ENCODE results near the gene ANXA5. TPM values are rescaled to one million over a fixed set of nuclear protein-coding genes. Genes with fewer than 3 reads are reported as not detected.

The ANXA5 gene
- polyA plus RNA-seq, 1 of the 3 experiments (the other 2 are of a cell fraction) = 379 TPM

GRCh38 chr4:121684561-121684960 lies 12.2 kb downstream of the ANXA5 start:
- Histone ChIP-seq H3K36me3 (replicated peaks in 1 of 2; ENCODE audit: control insufficient read depth in 1 of 2, insufficient read depth in 2 of 2, low read length in 1 of 2) (peaks cover 89 to 96% of the 10 kb centered on the region in 2 experiments), H3K9me3 (no peaks in the 10 kb centered on the region), H3K9ac (no peak overlapping the region), H2AFZ (ENCODE audit: low read depth) (no peak overlapping the region), H3K4me1 (ENCODE audit: control insufficient read depth in 1 of 2, insufficient read depth in 2 of 2, low read depth in 1 of 2, low read length in 1 of 2) (peaks cover 0 to 12% of the 10 kb centered on the region in 2 experiments; a peak in 2 of 4 replicates), H3K79me2 (ENCODE audit: insufficient read depth) (peaks cover 87% of the 10 kb centered on the region), H3K27me3 (ENCODE audit: insufficient read depth) (no peaks in the 10 kb centered on the region), H3K4me2 (no peak overlapping the region), H3F3A (replicated peaks; ENCODE audit: insufficient read depth) (peaks cover 19% of the 10 kb centered on the region), H4K20me1 (ENCODE audit: insufficient read depth) (peaks cover 47% of the 10 kb centered on the region), H3K27ac (ENCODE audit: low read depth in 2 of 2, low read length in 1 of 2) (no peak overlapping the region), H3K4me3 (ENCODE audit: low read depth in 2 of 2, low read length in 1 of 2) (no peak overlapping the region), H3K9me2 (peaks cover 4% of the 10 kb centered on the region; the same call in 1 of the 2 replicates)
- WGBS (ENCODE audit: low lambda C conversion rate) = 94% methylated on average over 8 of the region's 8 CpGs
- ChIA-PET POLR2A (no interaction called here), CTCF (interaction anchor here (1.1 kb wide), 1 partner anchor 31 kb away, joined by 3 read pairs; no protein-coding TSS in a partner anchor)
- DNase-seq = no peak
- TF ChIP-seq ZBTB33 (IDR thresholded peaks at IDR 0.05; ENCODE audit: borderline replicate concordance, low read depth) = no peak
- no peak for TF ChIP-seq FOXM1 (IDR thresholded peaks at IDR 0.05; ENCODE audit: low read depth)
- no peak for TF ChIP-seq RAD21 (IDR thresholded peaks at IDR 0.05; ENCODE audit: low read length)
- TF ChIP-seq JUND (IDR thresholded peaks at IDR 0.05) = no peak
- no peak for TF ChIP-seq MAX (IDR thresholded peaks at IDR 0.05; ENCODE audit: low read depth)
- no peak for TF ChIP-seq PBX3 (IDR thresholded peaks at IDR 0.05)
- no peak for TF ChIP-seq REST (IDR thresholded peaks at IDR 0.05; ENCODE audit: low read depth, low read length)
- TF ChIP-seq EZH2phosphoT487 (IDR thresholded peaks at IDR 0.05; ENCODE audit: borderline replicate concordance, low read depth) = no peak

DNA sequence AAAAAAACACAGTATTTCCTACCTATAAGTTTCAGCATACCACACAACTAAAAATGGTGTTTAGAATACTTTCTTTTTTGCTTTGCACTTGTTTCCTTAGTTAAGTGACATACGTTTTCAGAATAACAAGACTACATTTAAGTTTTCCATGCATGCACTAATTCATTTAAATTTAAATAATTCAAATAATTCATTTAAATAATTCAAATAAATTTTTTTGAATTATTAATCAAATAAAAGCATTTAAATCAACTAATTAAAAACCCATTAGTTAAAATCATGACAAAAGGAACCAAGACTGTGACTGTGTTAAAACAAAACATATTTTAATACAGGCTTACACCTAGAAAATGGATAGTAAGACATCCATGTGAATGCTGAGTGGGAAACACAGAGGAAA lies 12.8 kb downstream of the ANXA5 start:
- Histone ChIP-seq H3K4me2 (no peak overlapping the region), H3F3A (replicated peaks; ENCODE audit: insufficient read depth) (peaks cover 19% of the 10 kb centered on the region), H3K9me2 (peaks cover 4% of the 10 kb centered on the region; the same call in 1 of the 2 replicates), H4K20me1 (ENCODE audit: insufficient read depth) (peaks cover 41% of the 10 kb centered on the region), H3K9me3 (no peaks in the 10 kb centered on the region), H3K27ac (ENCODE audit: low read depth in 2 of 2, low read length in 1 of 2) (no peak overlapping the region), H3K36me3 (replicated peaks in 1 of 2; ENCODE audit: control insufficient read depth in 1 of 2, insufficient read depth in 2 of 2, low read length in 1 of 2) (peaks cover 90 to 96% of the 10 kb centered on the region in 2 experiments), H3K9ac (no peak overlapping the region), H3K27me3 (ENCODE audit: insufficient read depth) (no peaks in the 10 kb centered on the region), H3K4me1 (ENCODE audit: control insufficient read depth in 1 of 2, insufficient read depth in 2 of 2, low read depth in 1 of 2, low read length in 1 of 2) (peaks cover 0 to 6% of the 10 kb centered on the region in 2 experiments; a peak in 1 of 4 replicates), H3K4me3 (ENCODE audit: low read depth in 2 of 2, low read length in 1 of 2) (no peak overlapping the region), H3K79me2 (ENCODE audit: insufficient read depth) (peaks cover 82% of the 10 kb centered on the region), H2AFZ (ENCODE audit: low read depth) (no peak overlapping the region)
- 97% methylated on average over 1 of the region's 1 CpG for WGBS (ENCODE audit: low lambda C conversion rate)
- POLR2A ChIA-PET = no interaction called here
- DNase-seq = no peak
- CTCF ChIA-PET = interaction anchor here (1.1 kb wide), 1 partner anchor 31 kb away, joined by 3 read pairs; no protein-coding TSS in a partner anchor
- TF ChIP-seq TAF1 (IDR thresholded peaks at IDR 0.05; ENCODE audit: borderline replicate concordance, low read depth, low read length) (no peak), FOXJ3 (CRISPR knock-in tag; IDR thresholded peaks at IDR 0.05) (no peak), POLR2AphosphoS5 (IDR thresholded peaks at IDR 0.05; ENCODE audit: low read depth, low read length) (no peak), SIN3A (IDR thresholded peaks at IDR 0.05; ENCODE audit: borderline replicate concordance, low read depth, low read length) (no peak), FOXM1 (IDR thresholded peaks at IDR 0.05; ENCODE audit: low read depth) (no peak), JUND (IDR thresholded peaks at IDR 0.05) (no peak), MEF2A (IDR thresholded peaks at IDR 0.05; ENCODE audit: borderline replicate concordance, low read depth) (no peak)
